ENCODE results near the gene ADAM10.
"Not testable (repeated sequence)": the region's sequence is repeated elsewhere in the genome, so short reads cannot be mapped to it uniquely, and the experiment has no call there.

The ADAM10 gene

GRCh38 chr15:58770857-58771620, 21.5 kb upstream of the ADAM10 start, which contains the start of gene MINDY2:
MINDY2 (plus strand) TSS chr15:58771302; CDS start chr15:58771396, 94 bp downstream.
- Histone ChIP-seq H3K9me3 (ENCODE audit: control insufficient read depth, low read length) (no peaks in the 10 kb centered on the region), H3K9ac (ENCODE audit: low read length) (peak within 1 kb of the TSS; percentile 95), H3K4me3 (ENCODE audit: low read length) (peak within 1 kb of the TSS; percentile 85), H3K4me1 (ENCODE audit: control insufficient read depth, insufficient read depth, low read length) (peaks cover 11% of the 10 kb centered on the region), H3K36me3 (ENCODE audit: control insufficient read depth, insufficient read depth, low read length, severe bottlenecking) (no peaks in the 10 kb centered on the region), H3K27me3 (replicated peaks; ENCODE audit: control insufficient read depth, insufficient read depth, low read length) (no peaks in the 10 kb centered on the region)
- peak; percentile 100 for DNase-seq (ENCODE audit: low read depth)

- Histone ChIP-seq H3K4me1 (ENCODE audit: control insufficient read depth, insufficient read depth, low read length) (peaks cover 11% of the 10 kb centered on the region), H3K9ac (ENCODE audit: low read length) (peak overlapping the region; percentile 95), H3K9me3 (ENCODE audit: control insufficient read depth, low read length) (peaks cover under 1% of the 10 kb centered on the region), H3K36me3 (ENCODE audit: control insufficient read depth, insufficient read depth, low read length, severe bottlenecking) (no peaks in the 10 kb centered on the region), H3K4me3 (ENCODE audit: low read length) (peak overlapping the region; percentile 85), H3K27me3 (replicated peaks; ENCODE audit: control insufficient read depth, insufficient read depth, low read length) (no peaks in the 10 kb centered on the region)
- no peak for DNase-seq (ENCODE audit: low read depth)
These were observed 21.0 kb upstream of the ADAM10 start for GRCh38 chr15:58770519-58770856.

- H3K9ac ChIP-seq (ENCODE audit: low read length); DNase-seq (ENCODE audit: low read depth); H3K27me3 ChIP-seq (replicated peaks; ENCODE audit: control insufficient read depth, insufficient read depth, low read length); H3K4me3 ChIP-seq (ENCODE audit: low read length); H3K36me3 ChIP-seq (ENCODE audit: control insufficient read depth, insufficient read depth, low read length, severe bottlenecking): not testable (repeated sequence)
- Histone ChIP-seq H3K9me3 (ENCODE audit: control insufficient read depth, low read length) (peaks cover 12% of the 10 kb centered on the region), H3K4me1 (ENCODE audit: control insufficient read depth, insufficient read depth, low read length) (peaks cover 11% of the 10 kb centered on the region)
These were observed 19.1 kb upstream of the ADAM10 start for GRCh38 chr15:58768601-58769004.

- Histone ChIP-seq H3K4me1 (ENCODE audit: control insufficient read depth, insufficient read depth, low read length) (peaks cover 4% of the 10 kb centered on the region), H3K9ac (ENCODE audit: low read length) (no peak overlapping the region), H3K9me3 (ENCODE audit: control insufficient read depth, low read length) (peaks cover 12% of the 10 kb centered on the region), H3K36me3 (ENCODE audit: control insufficient read depth, insufficient read depth, low read length, severe bottlenecking) (no peaks in the 10 kb centered on the region), H3K27me3 (replicated peaks; ENCODE audit: control insufficient read depth, insufficient read depth, low read length) (no peaks in the 10 kb centered on the region), H3K4me3 (ENCODE audit: low read length) (no peak overlapping the region)
- DNase-seq (ENCODE audit: low read depth), result no peak
These were observed 16.8 kb upstream of the ADAM10 start for GRCh38 chr15:58766290-58766689.

- no peak for DNase-seq (ENCODE audit: low read depth)
- Histone ChIP-seq H3K36me3 (ENCODE audit: control insufficient read depth, insufficient read depth, low read length, severe bottlenecking) (no peaks in the 10 kb centered on the region), H3K9ac (ENCODE audit: low read length) (no peak overlapping the region), H3K9me3 (ENCODE audit: control insufficient read depth, low read length) (peaks cover 12% of the 10 kb centered on the region), H3K4me3 (ENCODE audit: low read length) (no peak overlapping the region), H3K4me1 (ENCODE audit: control insufficient read depth, insufficient read depth, low read length) (no peaks in the 10 kb centered on the region), H3K27me3 (replicated peaks; ENCODE audit: control insufficient read depth, insufficient read depth, low read length) (no peaks in the 10 kb centered on the region)
These were observed 15.0 kb upstream of the ADAM10 start for GRCh38 chr15:58764468-58764867.

GRCh38 chr15:58762731-58763130, 13.2 kb upstream of the ADAM10 start:
- H3K27me3 ChIP-seq (replicated peaks; ENCODE audit: control insufficient read depth, insufficient read depth, low read length), result no peaks in the 10 kb centered on the region
- H3K9me3 ChIP-seq (ENCODE audit: control insufficient read depth, low read length), result peaks cover 12% of the 10 kb centered on the region
- H3K4me1 ChIP-seq (ENCODE audit: control insufficient read depth, insufficient read depth, low read length), result no peaks in the 10 kb centered on the region
- no peak overlapping the region for H3K4me3 ChIP-seq (ENCODE audit: low read length)
- no peak overlapping the region for H3K9ac ChIP-seq (ENCODE audit: low read length)
- no peak for DNase-seq (ENCODE audit: low read depth)
- no peaks in the 10 kb centered on the region for H3K36me3 ChIP-seq (ENCODE audit: control insufficient read depth, insufficient read depth, low read length, severe bottlenecking)

- no peak overlapping the region for H3K9ac ChIP-seq (ENCODE audit: low read length)
- peaks cover 12% of the 10 kb centered on the region for H3K9me3 ChIP-seq (ENCODE audit: control insufficient read depth, low read length)
- DNase-seq (ENCODE audit: low read depth), result no peak
- H3K27me3 ChIP-seq (replicated peaks; ENCODE audit: control insufficient read depth, insufficient read depth, low read length), result no peaks in the 10 kb centered on the region
- H3K36me3 ChIP-seq (ENCODE audit: control insufficient read depth, insufficient read depth, low read length, severe bottlenecking), result no peaks in the 10 kb centered on the region
- H3K4me3 ChIP-seq (ENCODE audit: low read length), result no peak overlapping the region
- H3K4me1 ChIP-seq (ENCODE audit: control insufficient read depth, insufficient read depth, low read length), result no peaks in the 10 kb centered on the region
These were observed 12.8 kb upstream of the ADAM10 start for GRCh38 chr15:58762285-58762684.

GRCh38 chr15:58761010-58761388, 11.5 kb upstream of the ADAM10 start:
- no peaks in the 10 kb centered on the region for H3K27me3 ChIP-seq (replicated peaks; ENCODE audit: control insufficient read depth, insufficient read depth, low read length)
- peaks cover 12% of the 10 kb centered on the region for H3K9me3 ChIP-seq (ENCODE audit: control insufficient read depth, low read length)
- DNase-seq (ENCODE audit: low read depth), result no peak
- H3K4me3 ChIP-seq (ENCODE audit: low read length), result no peak overlapping the region
- H3K4me1 ChIP-seq (ENCODE audit: control insufficient read depth, insufficient read depth, low read length), result no peaks in the 10 kb centered on the region
- H3K36me3 ChIP-seq (ENCODE audit: control insufficient read depth, insufficient read depth, low read length, severe bottlenecking), result no peaks in the 10 kb centered on the region
- no peak overlapping the region for H3K9ac ChIP-seq (ENCODE audit: low read length)

GRCh38 chr15:58760385-58761009, 11.0 kb upstream of the ADAM10 start:
- Histone ChIP-seq H3K27me3 (replicated peaks; ENCODE audit: control insufficient read depth, insufficient read depth, low read length) (no peaks in the 10 kb centered on the region), H3K9ac (ENCODE audit: low read length) (no peak overlapping the region), H3K9me3 (ENCODE audit: control insufficient read depth, low read length) (peaks cover 11% of the 10 kb centered on the region), H3K4me3 (ENCODE audit: low read length) (no peak overlapping the region), H3K36me3 (ENCODE audit: control insufficient read depth, insufficient read depth, low read length, severe bottlenecking) (no peaks in the 10 kb centered on the region), H3K4me1 (ENCODE audit: control insufficient read depth, insufficient read depth, low read length) (no peaks in the 10 kb centered on the region)
- no peak for DNase-seq (ENCODE audit: low read depth)

- DNase-seq (ENCODE audit: low read depth), result peak; percentile 51
These were observed 8.6 kb upstream of the ADAM10 start for GRCh38 chr15:58758141-58758540.

GRCh38 chr15:58755956-58756355, 6.4 kb upstream of the ADAM10 start:
- Histone ChIP-seq H3K4me3 (ENCODE audit: low read length) (no peak overlapping the region), H3K4me1 (ENCODE audit: control insufficient read depth, insufficient read depth, low read length) (no peaks in the 10 kb centered on the region), H3K36me3 (ENCODE audit: control insufficient read depth, insufficient read depth, low read length, severe bottlenecking) (no peaks in the 10 kb centered on the region), H3K9me3 (ENCODE audit: control insufficient read depth, low read length) (no peaks in the 10 kb centered on the region), H3K27me3 (replicated peaks; ENCODE audit: control insufficient read depth, insufficient read depth, low read length) (no peaks in the 10 kb centered on the region), H3K9ac (ENCODE audit: low read length) (no peak overlapping the region)
- DNase-seq (ENCODE audit: low read depth), result no peak

More at GRCh38 chr15:58758141-58758540, 8.6 kb upstream of the ADAM10 start:
- Histone ChIP-seq H3K9ac (ENCODE audit: low read length) (no peak overlapping the region), H3K4me3 (ENCODE audit: low read length) (no peak overlapping the region), H3K36me3 (ENCODE audit: control insufficient read depth, insufficient read depth, low read length, severe bottlenecking) (no peaks in the 10 kb centered on the region), H3K27me3 (replicated peaks; ENCODE audit: control insufficient read depth, insufficient read depth, low read length) (no peaks in the 10 kb centered on the region), H3K4me1 (ENCODE audit: control insufficient read depth, insufficient read depth, low read length) (no peaks in the 10 kb centered on the region), H3K9me3 (ENCODE audit: control insufficient read depth, low read length) (no peaks in the 10 kb centered on the region)
